Glutamatergic neuron (in vitro differentiated cells): Measurements from ENCODE around the gene ACR. TPM values are rescaled to one million over a fixed set of nuclear protein-coding genes. Genes with fewer than 3 reads are reported as not detected.

Source experiments
- DNase-seq: peaks from one replicate; pipeline ENCODE4 v3.0.0; 2022
- H3K27ac Mint-ChIP-seq: one replicate; pipeline ENCODE4 v1.8.0; 2020; ENCODE audit warnings: mild to moderate bottlenecking, mixed read lengths, inconsistent platforms; ENCODE audit not compliant: unreplicated experiment
- H3K27me3 Mint-ChIP-seq: one replicate; pipeline ENCODE4 v1.8.0; 2020; ENCODE audit warnings: mild to moderate bottlenecking, moderate library complexity, mixed read lengths, inconsistent platforms; ENCODE audit not compliant: unreplicated experiment
- H3K36me3 Mint-ChIP-seq: one replicate; pipeline ENCODE4 v1.8.0; 2020; ENCODE audit warnings: mild to moderate bottlenecking, mixed read lengths, inconsistent platforms; ENCODE audit not compliant: unreplicated experiment
- H3K4me1 Mint-ChIP-seq: one replicate; pipeline ENCODE4 v1.8.0; 2020; ENCODE audit warnings: mild to moderate bottlenecking, low read depth, mixed read lengths, inconsistent platforms; ENCODE audit not compliant: unreplicated experiment
- H3K4me3 Mint-ChIP-seq: one replicate; pipeline ENCODE4 v1.8.0; 2020; ENCODE audit warnings: mild to moderate bottlenecking, mixed read lengths, inconsistent platforms; ENCODE audit not compliant: unreplicated experiment
- H3K9me3 Mint-ChIP-seq: one replicate; pipeline ENCODE4 v1.8.0; 2020; ENCODE audit warnings: mild to moderate bottlenecking, moderate library complexity, mixed read lengths, inconsistent platforms; ENCODE audit not compliant: unreplicated experiment
- total RNA-seq: library from RNA; stranded (reverse); fragmentation: NEBNext Ultra II Directional; extraction: Animal tissue kit (Norgen Biotek cat#: 25700); gene quantifications from one replicate; pipeline ENCODE4 v1.2.1, GENCODE V29; 2021; ENCODE audit not compliant: unreplicated experiment
- TF ChIP-seq, protein P1 (sequence below): fragments of 200-600 bp; sonication (generic); IDR thresholded peaks from one replicate; pipeline ENCODE4 v1.5.0; 2021; ENCODE audit not compliant: partially characterized antibody, unreplicated experiment

ACR gene
- total RNA-seq, 1 donor from 2014 or later = not detected

- Mint-ChIP-seq H3K36me3 (peaks cover 8% of the 10 kb centered on the region), H3K4me3 (no peak overlapping the region), H3K4me1 (peaks cover 5% of the 10 kb centered on the region), H3K9me3 (peaks cover 16% of the 10 kb centered on the region), H3K27ac (no peak overlapping the region), H3K27me3 (peaks cover 4% of the 10 kb centered on the region)
- peak; percentile 18 for DNase-seq
- TF ChIP-seq, protein P1, sequence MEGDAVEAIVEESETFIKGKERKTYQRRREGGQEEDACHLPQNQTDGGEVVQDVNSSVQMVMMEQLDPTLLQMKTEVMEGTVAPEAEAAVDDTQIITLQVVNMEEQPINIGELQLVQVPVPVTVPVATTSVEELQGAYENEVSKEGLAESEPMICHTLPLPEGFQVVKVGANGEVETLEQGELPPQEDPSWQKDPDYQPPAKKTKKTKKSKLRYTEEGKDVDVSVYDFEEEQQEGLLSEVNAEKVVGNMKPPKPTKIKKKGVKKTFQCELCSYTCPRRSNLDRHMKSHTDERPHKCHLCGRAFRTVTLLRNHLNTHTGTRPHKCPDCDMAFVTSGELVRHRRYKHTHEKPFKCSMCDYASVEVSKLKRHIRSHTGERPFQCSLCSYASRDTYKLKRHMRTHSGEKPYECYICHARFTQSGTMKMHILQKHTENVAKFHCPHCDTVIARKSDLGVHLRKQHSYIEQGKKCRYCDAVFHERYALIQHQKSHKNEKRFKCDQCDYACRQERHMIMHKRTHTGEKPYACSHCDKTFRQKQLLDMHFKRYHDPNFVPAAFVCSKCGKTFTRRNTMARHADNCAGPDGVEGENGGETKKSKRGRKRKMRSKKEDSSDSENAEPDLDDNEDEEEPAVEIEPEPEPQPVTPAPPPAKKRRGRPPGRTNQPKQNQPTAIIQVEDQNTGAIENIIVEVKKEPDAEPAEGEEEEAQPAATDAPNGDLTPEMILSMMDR = no peak
Observed at GRCh38 chr22:50694766-50695420, 43.1 kb upstream of the ACR start.

DNA sequence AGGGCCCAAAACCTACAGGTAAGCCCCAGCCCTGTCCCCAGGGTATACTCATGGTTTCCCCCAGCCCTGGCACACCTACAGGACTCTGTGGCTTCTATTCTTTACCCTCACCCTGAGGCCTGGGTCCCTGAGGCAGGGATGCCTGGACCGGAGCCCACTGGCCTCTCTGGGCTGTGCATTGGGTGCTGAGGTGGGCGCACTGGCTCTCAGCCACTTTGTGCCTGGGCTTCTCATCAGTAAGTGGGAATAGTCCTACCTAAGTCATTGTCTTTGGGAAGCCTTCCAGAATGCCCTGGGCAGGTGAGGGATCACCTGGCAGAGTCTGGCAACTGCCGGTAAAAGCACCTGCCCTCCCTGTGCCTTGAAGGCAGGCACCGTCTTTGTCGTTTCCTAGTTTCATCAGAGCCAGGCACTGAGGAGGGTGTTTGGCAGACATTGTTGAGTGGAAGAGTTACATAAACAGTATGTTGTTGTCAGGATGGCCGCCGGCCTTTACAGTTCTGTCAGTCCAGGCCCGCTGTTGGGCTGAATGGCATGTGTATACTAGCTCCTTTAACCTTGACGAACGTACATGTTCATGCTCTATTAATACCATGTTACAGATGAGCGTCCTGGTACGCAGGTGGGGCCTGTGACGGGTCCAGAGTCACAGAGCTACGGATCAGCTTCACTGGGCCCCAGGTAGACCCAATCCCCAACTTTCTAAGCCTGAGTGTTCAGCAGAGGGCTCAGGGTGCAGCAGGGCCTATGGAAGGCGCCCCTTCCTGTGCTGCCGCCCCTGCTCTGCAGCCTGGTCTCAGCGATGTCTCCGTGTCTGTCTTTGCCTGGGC is 42.4 kb upstream of the ACR start:
- DNase-seq = peak; percentile 10
- Mint-ChIP-seq H3K4me3 (no peak overlapping the region), H3K27me3 (peaks cover 4% of the 10 kb centered on the region), H3K27ac (no peak overlapping the region), H3K4me1 (peaks cover 10% of the 10 kb centered on the region), H3K36me3 (peaks cover 8% of the 10 kb centered on the region), H3K9me3 (peaks cover 16% of the 10 kb centered on the region)
- TF ChIP-seq, protein P1 = no peak

DNA sequence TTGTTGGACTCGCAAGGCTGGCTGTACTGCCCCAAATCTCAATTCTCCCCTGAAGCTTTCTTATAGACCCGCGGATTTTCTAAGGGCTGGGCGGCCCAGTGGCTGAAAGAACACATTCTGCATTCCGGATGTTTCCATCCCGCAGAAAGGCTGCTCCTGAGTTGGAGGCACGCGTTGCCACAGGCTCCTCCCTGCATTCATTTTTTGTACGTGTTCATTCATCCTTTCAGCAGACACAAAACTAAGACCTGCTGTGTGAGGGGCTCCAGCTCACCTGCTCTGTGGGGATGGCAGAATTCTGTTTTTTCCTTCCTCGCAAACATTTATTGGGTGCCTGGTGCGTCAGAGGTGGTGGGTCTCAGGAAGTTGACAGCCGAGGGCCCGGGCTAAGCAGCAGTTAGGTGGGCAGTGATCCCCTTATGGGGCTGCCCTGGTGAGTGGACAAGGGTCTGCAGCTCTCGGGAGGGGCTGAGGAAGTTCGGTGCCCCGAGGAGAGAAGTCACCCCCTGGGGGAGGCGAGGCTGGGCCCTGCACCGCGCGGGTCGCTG is 41.7 kb upstream of the ACR start:
- Mint-ChIP-seq H3K4me1 (peaks cover 11% of the 10 kb centered on the region), H3K27ac (no peak overlapping the region), H3K36me3 (peaks cover 8% of the 10 kb centered on the region), H3K27me3 (peaks cover 5% of the 10 kb centered on the region), H3K4me3 (peak overlapping the region; percentile 11), H3K9me3 (peaks cover 17% of the 10 kb centered on the region)
- TF ChIP-seq, protein P1 = peak; percentile 70
- DNase-seq = peak; percentile 14

- no peak overlapping the region for H3K27ac Mint-ChIP-seq
- peaks cover 5% of the 10 kb centered on the region for H3K27me3 Mint-ChIP-seq
- peaks cover 18% of the 10 kb centered on the region for H3K9me3 Mint-ChIP-seq
- H3K4me3 Mint-ChIP-seq = peak overlapping the region; percentile 69
- DNase-seq = peak; percentile 62
- TF ChIP-seq, protein P1 = peak; percentile 34
- H3K4me1 Mint-ChIP-seq = peaks cover 13% of the 10 kb centered on the region
- peaks cover 8% of the 10 kb centered on the region for H3K36me3 Mint-ChIP-seq
Observed at GRCh38 chr22:50696799-50697561, 41.0 kb upstream of the ACR start.
